Right cardiac atrium (tissue), 5 donors: Measurements from ENCODE around the gene GCNT2. TPM values are rescaled to one million over a fixed set of nuclear protein-coding genes. Genes with fewer than 3 reads are reported as not detected.
"Not testable (repeated sequence)": the region's sequence is repeated elsewhere in the genome, so short reads cannot be mapped to it uniquely, and the experiment has no call there.

Source experiments
- ATAC-seq, 2 donors: fragments of 200-7000 bp; cut with Tn5 transposase; one replicate each; pipeline versions ENCODE4 v1.8.0 to v1.9.1; 2020; ENCODE audit warnings: moderate library complexity in 2 of 2, mild to moderate bottlenecking in 1 of 2
- DNase-seq, 3 donors: peaks; one replicate each; pipeline ENCODE4 v3.0.0-alpha.2; 2020
- H3K27ac ChIP-seq: one replicate; pipeline ENCODE4 v1.5.1; 2013; ENCODE audit warnings: mild to moderate bottlenecking, low read length, control low read depth, moderate library complexity
- H3K27me3 ChIP-seq: one replicate; pipeline ENCODE4 v1.6.1; 2013; ENCODE audit not compliant: control insufficient read depth, insufficient read depth
- H3K4me1 ChIP-seq: one replicate; pipeline ENCODE4 v1.6.1; 2013; ENCODE audit warnings: low read length; ENCODE audit not compliant: control insufficient read depth, insufficient read depth
- H3K4me3 ChIP-seq: one replicate; pipeline ENCODE4 v1.5.1; 2013; ENCODE audit warnings: low read length, control low read depth
- H3K9me3 ChIP-seq: one replicate; pipeline ENCODE4 v1.6.1; 2013; ENCODE audit warnings: low read length; ENCODE audit not compliant: control insufficient read depth
- WGBS: extraction: QIAGEN DNeasy Blood & Tissue Kit; methylation state at CpG from one replicate; pipeline ENCODE4 v1.1.7; 2013; 5-methylcytosine and 5-hydroxymethylcytosine counted together
- intact Hi-C, 4 donors: fragments of 100-400 bp; cut with DNase I; formaldehyde crosslinking; loops; one replicate each; pipeline versions ENCODE4 v1.11.0 to v1.14.0; 2022 to 2023
- polyA plus RNA-seq: library from polyadenylated mRNA; stranded (reverse); fragments of 200-250 nt; gene quantifications from one replicate; pipeline ENCODE4 v1.2.3, GENCODE V29; 2013
- total RNA-seq, 4 donors: library from RNA; stranded (reverse); fragmentation: NEBNext Ultra II Directional; extraction: Animal tissue kit (Norgen Biotek cat#: 25700); gene quantifications; one replicate each; pipeline ENCODE4 v1.2.1, GENCODE V29; 2021
- donor health status: healthy with polysubstance abuse.
- donor health status: DM: no; HTN: yes; CAD: no.
- donor health status: DM: no; HTN: no; CAD: no.
- donor health status: DM: no; HTN: yes; CAD: no; lungs with severe emphysema.
- donor health status: DM: yes; HTN: yes; CAD: no.

GCNT2 gene
- total and polyA plus RNA-seq, 5 donors = 3.4 to 10.4 (median 6.9) TPM

DNA sequence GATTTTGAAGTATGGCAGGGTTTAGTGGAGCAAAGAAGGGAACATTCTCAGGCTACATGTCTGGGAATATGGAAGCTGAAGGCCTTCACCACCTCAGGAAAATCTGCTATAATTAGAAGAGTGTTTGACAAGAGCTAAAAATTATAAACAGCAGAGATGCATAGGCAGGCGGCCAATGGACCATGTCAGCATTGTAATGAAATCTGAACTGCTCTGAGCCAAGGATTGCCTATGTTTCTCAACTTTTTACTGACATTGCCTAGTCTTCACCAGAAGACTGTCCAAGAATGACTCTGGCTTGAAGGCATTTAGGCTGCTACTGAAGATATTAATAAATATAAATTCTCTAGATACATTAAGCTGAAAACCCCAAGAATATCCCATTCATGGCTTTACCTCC is 89.1 kb downstream of the GCNT2 start:
- 43% methylated on average over 1 of the region's 1 CpG for WGBS
- no peaks in the 10 kb centered on the region for H3K4me1 ChIP-seq
- ATAC-seq (peak; percentile 32 to 59), DNase-seq (peak in 1 of 3 donors; percentile 46)
- intact Hi-C loops = no loop called here
- H3K4me3 ChIP-seq = no peak overlapping the region
- H3K27me3 ChIP-seq = no peaks in the 10 kb centered on the region
- H3K27ac ChIP-seq = peak overlapping the region; percentile 66
- H3K9me3 ChIP-seq = no peaks in the 10 kb centered on the region

- Histone ChIP-seq H3K4me3 (no peak overlapping the region), H3K27ac (no peak overlapping the region), H3K27me3 (no peaks in the 10 kb centered on the region), H3K9me3 (no peaks in the 10 kb centered on the region), H3K4me1 (no peaks in the 10 kb centered on the region)
- DNase-seq = no peak
- intact Hi-C loops = no loop called here
- 86% methylated on average over 8 of the region's 8 CpGs for WGBS
- ATAC-seq = no peak
Observed at GRCh38 chr6:10612161-10612560, 91.0 kb downstream of the GCNT2 start.

GRCh38 chr6:10613077-10613476 is 91.9 kb downstream of the GCNT2 start:
- 45% methylated on average over 3 of the region's 3 CpGs for WGBS
- Histone ChIP-seq H3K4me3 (no peak overlapping the region), H3K27me3 (no peaks in the 10 kb centered on the region), H3K4me1 (no peaks in the 10 kb centered on the region), H3K9me3 (no peaks in the 10 kb centered on the region), H3K27ac (no peak overlapping the region)
- ATAC-seq = no peak
- DNase-seq = no peak
- intact Hi-C loops = no loop called here

DNA sequence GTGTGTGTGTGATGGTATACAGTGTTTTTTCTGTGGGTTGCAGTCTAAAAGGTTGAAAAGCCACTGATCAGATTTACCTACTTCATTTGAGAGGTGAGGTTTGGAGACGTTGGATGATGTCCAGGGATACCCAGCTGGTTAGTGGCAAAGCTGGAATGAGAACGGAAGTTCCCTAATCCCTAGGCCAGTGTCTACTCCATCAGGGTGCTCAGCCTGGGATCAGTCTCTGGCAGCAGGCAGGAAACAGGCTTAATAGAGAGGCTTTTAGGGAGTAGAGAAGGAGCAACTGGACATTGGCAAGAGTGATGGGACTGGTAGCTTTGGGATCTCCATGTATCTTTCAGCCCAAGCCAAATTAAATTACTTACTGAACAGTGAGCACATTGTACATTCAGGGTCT is 92.6 kb downstream of the GCNT2 start:
- intact Hi-C loops = no loop called here
- Histone ChIP-seq H3K9me3 (no peaks in the 10 kb centered on the region), H3K4me1 (no peaks in the 10 kb centered on the region), H3K27me3 (no peaks in the 10 kb centered on the region), H3K27ac (no peak overlapping the region), H3K4me3 (no peak overlapping the region)
- DNase-seq (no peak), ATAC-seq (peak in 1 of 2 donors; percentile 31)
- 52% methylated on average over 2 of the region's 2 CpGs for WGBS

- no peak for ATAC-seq
- no peak for DNase-seq
- H3K4me1 ChIP-seq = no peaks in the 10 kb centered on the region
- intact Hi-C loops = no loop called here
- WGBS = 92% methylated on average over 8 of the region's 8 CpGs
- H3K27me3 ChIP-seq = no peaks in the 10 kb centered on the region
- no peak overlapping the region for H3K27ac ChIP-seq
- no peak overlapping the region for H3K4me3 ChIP-seq
- H3K9me3 ChIP-seq = no peaks in the 10 kb centered on the region
Observed at GRCh38 chr6:10615675-10616074, 94.5 kb downstream of the GCNT2 start.

- intact Hi-C loops = not testable (repeated sequence)
- 92% methylated on average over 3 of the region's 3 CpGs for WGBS
Observed at GRCh38 chr6:10616266-10616665, 95.1 kb downstream of the GCNT2 start.

DNA sequence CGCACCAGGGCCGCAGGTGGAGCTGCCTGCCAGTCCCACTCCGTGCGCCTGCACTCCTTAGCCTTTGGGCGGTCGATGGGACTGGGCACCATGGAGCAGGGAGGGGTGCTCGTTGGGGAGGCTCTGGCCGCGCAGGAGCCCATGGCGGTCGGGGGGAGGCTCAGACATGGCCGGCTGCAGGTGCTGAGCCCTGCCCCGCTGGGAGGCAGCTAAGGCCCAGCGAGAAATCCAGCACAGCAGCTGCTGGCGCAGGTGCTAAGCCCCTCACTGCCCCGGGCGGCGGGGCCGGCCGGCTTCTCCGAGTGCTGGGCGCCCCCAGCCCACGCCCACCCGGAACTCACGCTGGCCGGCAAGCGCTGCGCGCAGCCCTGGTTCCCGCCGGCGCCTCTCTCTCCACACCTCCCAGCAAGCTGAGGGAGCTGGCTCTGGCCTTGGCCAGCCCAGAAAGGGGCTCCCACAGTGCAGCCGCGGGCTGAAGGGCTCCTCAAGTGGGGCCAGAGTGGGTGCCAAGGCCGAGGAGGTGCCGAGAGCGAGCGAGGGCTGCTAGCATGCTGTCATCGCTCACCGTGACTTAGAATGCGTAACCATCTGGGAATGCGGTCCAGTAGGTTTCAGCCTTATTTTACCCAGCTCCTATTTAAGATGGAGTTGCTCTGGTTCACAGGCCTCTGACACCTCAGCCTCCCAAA is 96.0 kb downstream of the GCNT2 start:
- no peak for ATAC-seq
- no peaks in the 10 kb centered on the region for H3K4me1 ChIP-seq

More at GRCh38 chr6:10616266-10616665, 95.1 kb downstream of the GCNT2 start:
- ATAC-seq, H3K27me3 ChIP-seq, H3K4me1 ChIP-seq, DNase-seq, H3K27ac ChIP-seq, H3K9me3 ChIP-seq, H3K4me3 ChIP-seq: not testable (repeated sequence)

GRCh38 chr6:10618409-10618808 is 97.3 kb downstream of the GCNT2 start:
- intact Hi-C loops = no loop called here
- 77% methylated on average over 3 of the region's 3 CpGs for WGBS

More for the DNA sequence above, 96.0 kb downstream of the GCNT2 start:
- Histone ChIP-seq H3K27me3 (no peaks in the 10 kb centered on the region), H3K27ac (no peak overlapping the region), H3K4me3 (no peak overlapping the region), H3K9me3 (no peaks in the 10 kb centered on the region)
- 94% methylated on average over 42 of the region's 42 CpGs for WGBS
- DNase-seq = peak in 1 of 3 donors; percentile 55
- intact Hi-C loops = no loop called here

DNA sequence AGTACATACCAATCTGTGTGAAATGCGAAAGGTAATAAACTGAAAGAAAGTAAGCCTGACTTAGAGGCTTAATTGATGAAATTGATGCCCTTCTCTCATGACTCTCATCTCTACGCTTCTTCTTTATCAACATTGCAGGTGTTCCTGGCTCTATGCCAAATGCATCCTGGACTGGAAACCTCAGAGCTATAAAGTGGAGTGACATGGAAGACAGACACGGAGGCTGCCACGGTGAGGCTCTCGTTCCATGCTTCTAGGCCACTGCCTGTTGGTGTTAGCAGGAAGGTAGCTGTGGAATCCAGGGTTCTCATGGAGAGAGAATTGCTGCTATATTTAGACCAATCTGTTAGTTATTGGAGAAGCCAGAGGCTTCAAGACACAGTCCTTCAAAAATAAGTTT is 100.1 kb downstream of the GCNT2 start:
- H3K4me1 ChIP-seq = no peaks in the 10 kb centered on the region
- no peak overlapping the region for H3K27ac ChIP-seq
- H3K9me3 ChIP-seq = no peaks in the 10 kb centered on the region
- WGBS = 68% methylated on average over 5 of the region's 5 CpGs
- intact Hi-C loops = no loop called here
- ATAC-seq (no peak), DNase-seq (no peak)
- H3K4me3 ChIP-seq = no peak overlapping the region
- no peaks in the 10 kb centered on the region for H3K27me3 ChIP-seq

More at GRCh38 chr6:10618409-10618808, 97.3 kb downstream of the GCNT2 start:
- Histone ChIP-seq H3K27me3 (no peaks in the 10 kb centered on the region), H3K27ac (no peak overlapping the region), H3K4me1 (no peaks in the 10 kb centered on the region), H3K9me3 (no peaks in the 10 kb centered on the region), H3K4me3 (no peak overlapping the region)
- ATAC-seq (no peak), DNase-seq (no peak)

GRCh38 chr6:10621847-10622246 is 100.7 kb downstream of the GCNT2 start:
- Histone ChIP-seq H3K4me3 (no peak overlapping the region), H3K9me3 (no peaks in the 10 kb centered on the region), H3K27ac (no peak overlapping the region), H3K27me3 (no peaks in the 10 kb centered on the region), H3K4me1 (no peaks in the 10 kb centered on the region)
- 90% methylated on average over 4 of the region's 4 CpGs for WGBS
- intact Hi-C loops = no loop called here
- no peak for DNase-seq
- ATAC-seq = no peak

DNA sequence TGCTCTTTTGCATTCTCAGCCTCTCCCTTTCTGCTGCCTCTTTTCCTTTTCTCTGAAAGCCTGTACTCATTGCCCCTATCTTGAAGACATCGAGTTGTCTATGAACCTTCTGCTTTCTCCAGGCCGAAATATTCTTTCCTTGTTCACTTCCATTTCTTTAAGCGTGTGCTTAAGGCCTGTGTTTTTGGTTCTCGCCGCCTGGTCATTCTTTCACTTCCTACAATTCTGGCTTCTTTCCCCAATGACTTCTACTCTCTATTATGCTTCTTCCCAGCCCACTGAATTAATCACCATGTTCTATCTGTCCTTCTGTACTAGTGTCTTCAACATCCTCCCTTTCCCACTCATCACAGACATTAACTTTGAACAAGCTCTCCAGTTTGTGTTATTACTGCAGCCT is 103.7 kb downstream of the GCNT2 start:
- ATAC-seq = no peak
- intact Hi-C loops = no loop called here
- no peaks in the 10 kb centered on the region for H3K9me3 ChIP-seq
- no peak for DNase-seq
- no peak overlapping the region for H3K27ac ChIP-seq
- H3K4me3 ChIP-seq = no peak overlapping the region
- H3K4me1 ChIP-seq = no peaks in the 10 kb centered on the region
- H3K27me3 ChIP-seq = no peaks in the 10 kb centered on the region
- 88% methylated on average over 5 of the region's 5 CpGs for WGBS
